HG03135 (cell line): ENCODE measurements around the gene TIMP4.

Experiments used
- ATAC-seq: cut with Tn5 transposase; IDR thresholded peaks from one replicate; pipeline ENCODE4 v1.9.1; 2021; ENCODE audit warnings: mild to moderate bottlenecking, moderate library complexity; ENCODE audit not compliant: unreplicated experiment

TIMP4 gene

GRCh38 chr3:12107071-12107713 lies 51.5 kb downstream of the TIMP4 start:
- no peak for ATAC-seq
